GM18511 (cell line): ENCODE results near the gene RNASEH2B.

Source experiments
- ATAC-seq: cut with Tn5 transposase; IDR thresholded peaks from one replicate; pipeline ENCODE4 v1.9.1; 2021; ENCODE audit warnings: mild to moderate bottlenecking, moderate library complexity; ENCODE audit not compliant: unreplicated experiment

Gene RNASEH2B

GRCh38 chr13:50909605-50910484 is at the start of gene RNASEH2B:
RNASEH2B (plus strand) TSS chr13:50909791; CDS start chr13:50910077, 286 bp downstream.
- ATAC-seq, result peak; percentile 80

GRCh38 chr13:50864492-50864891 is 45.1 kb upstream of the RNASEH2B start:
- no peak for ATAC-seq

- ATAC-seq, result no peak
Observed at GRCh38 chr13:50866817-50867636, 42.6 kb upstream of the RNASEH2B start.

GRCh38 chr13:50867637-50867945 is 42.0 kb upstream of the RNASEH2B start:
- ATAC-seq, result no peak

- no peak for ATAC-seq
Observed at GRCh38 chr13:50871405-50871804, 38.2 kb upstream of the RNASEH2B start.

GRCh38 chr13:50873467-50873866 is 36.1 kb upstream of the RNASEH2B start:
- no peak for ATAC-seq

- ATAC-seq, result no peak
Observed at GRCh38 chr13:50873991-50874390, 35.6 kb upstream of the RNASEH2B start.

- no peak for ATAC-seq
Observed at GRCh38 chr13:50882816-50883435, 26.7 kb upstream of the RNASEH2B start.

GRCh38 chr13:50883728-50884127 is 25.9 kb upstream of the RNASEH2B start:
- ATAC-seq, result no peak

GRCh38 chr13:50884265-50884664 is 25.3 kb upstream of the RNASEH2B start:
- no peak for ATAC-seq

- ATAC-seq, result no peak
Observed at GRCh38 chr13:50887151-50887550, 22.4 kb upstream of the RNASEH2B start.

GRCh38 chr13:50888362-50888761 is 21.2 kb upstream of the RNASEH2B start:
- ATAC-seq, result no peak

GRCh38 chr13:50889317-50889716 is 20.3 kb upstream of the RNASEH2B start:
- peak; percentile 40 for ATAC-seq

- ATAC-seq, result no peak
Observed at GRCh38 chr13:50891206-50891605, 18.4 kb upstream of the RNASEH2B start.

GRCh38 chr13:50892210-50892944 is 17.2 kb upstream of the RNASEH2B start:
- ATAC-seq, result peak; percentile 38

GRCh38 chr13:50893211-50893852 is 16.3 kb upstream of the RNASEH2B start:
- ATAC-seq, result peak; percentile 86

GRCh38 chr13:50894012-50894411 is 15.6 kb upstream of the RNASEH2B start:
- no peak for ATAC-seq

GRCh38 chr13:50894504-50894903 is 15.1 kb upstream of the RNASEH2B start:
- no peak for ATAC-seq

- ATAC-seq, result no peak
Observed at GRCh38 chr13:50898338-50898737, 11.3 kb upstream of the RNASEH2B start.

- no peak for ATAC-seq
Observed at GRCh38 chr13:50901701-50902100, 7.9 kb upstream of the RNASEH2B start.
